Astrocyte (in vitro differentiated cells and primary cell): ENCODE measurements around the gene ANKRD63. TPM values are rescaled to one million over a fixed set of nuclear protein-coding genes. Genes with fewer than 3 reads are reported as not detected.

Experiments
- DNase-seq: peaks from one replicate; pipeline ENCODE4 v3.0.0-alpha.2; 2010; ENCODE audit warnings: low read depth
- FAIRE-seq: peaks from 2 replicates; lab custom pipeline; 2011; peaks lifted over from hg19 to GRCh38; lab: Jason Lieb, UNC
- H2AFZ ChIP-seq: 2 replicates; pipeline ENCODE4 v1.6.0; 2012; ENCODE audit warnings: low read depth, low read length, inconsistent platforms
- H3K27ac ChIP-seq: 2 replicates; pipeline ENCODE4 v1.5.1; 2011; ENCODE audit warnings: low read depth, low read length, inconsistent platforms
- H3K27me3 ChIP-seq: 2 replicates; pipeline ENCODE4 v1.6.0; 2011; ENCODE audit warnings: low read length, inconsistent platforms; ENCODE audit not compliant: insufficient read depth
- H3K36me3 ChIP-seq: 2 replicates; pipeline ENCODE4 v1.5.1; 2011; ENCODE audit warnings: low read length, inconsistent platforms; ENCODE audit not compliant: insufficient read depth
- H3K4me1 ChIP-seq: 2 replicates; pipeline ENCODE4 v1.5.1; 2011; ENCODE audit warnings: low read length, inconsistent platforms; ENCODE audit not compliant: insufficient read depth
- H3K4me2 ChIP-seq: 2 replicates; pipeline ENCODE4 v1.6.0; 2012; ENCODE audit warnings: low read length, inconsistent platforms
- H3K4me3 ChIP-seq: 2 replicates; pipeline ENCODE4 v1.5.1; 2011; ENCODE audit warnings: low read depth, mild to moderate bottlenecking, low read length, inconsistent platforms; ENCODE audit not compliant: insufficient read depth
- H3K79me2 ChIP-seq: 2 replicates; pipeline ENCODE4 v1.6.0; 2012; ENCODE audit warnings: mild to moderate bottlenecking, low read length, inconsistent platforms; ENCODE audit not compliant: insufficient read depth
- H3K9ac ChIP-seq: 2 replicates; pipeline ENCODE4 v1.6.0; 2012; ENCODE audit warnings: mild to moderate bottlenecking, low read length, inconsistent platforms
- H3K9me3 ChIP-seq: 2 replicates; pipeline ENCODE4 v1.5.1; 2012; ENCODE audit warnings: low read depth, mild to moderate bottlenecking, low read length, inconsistent platforms; ENCODE audit not compliant: insufficient read depth
- H4K20me1 ChIP-seq: 2 replicates; pipeline ENCODE4 v1.6.0; 2012; ENCODE audit warnings: low read length, inconsistent platforms; ENCODE audit not compliant: insufficient read depth
- H3K27ac Mint-ChIP-seq: one replicate; pipeline ENCODE4 v1.8.0; 2021; ENCODE audit warnings: mild to moderate bottlenecking, mixed read lengths; ENCODE audit not compliant: unreplicated experiment
- H3K27me3 Mint-ChIP-seq: one replicate; pipeline ENCODE4 v1.8.0; 2021; ENCODE audit warnings: low read depth, mixed read lengths; ENCODE audit not compliant: unreplicated experiment
- H3K36me3 Mint-ChIP-seq: one replicate; pipeline ENCODE4 v1.8.0; 2021; ENCODE audit warnings: low read depth, mixed read lengths; ENCODE audit not compliant: unreplicated experiment
- H3K4me1 Mint-ChIP-seq: one replicate; pipeline ENCODE4 v1.8.0; 2021; ENCODE audit warnings: low read depth, mixed read lengths; ENCODE audit not compliant: unreplicated experiment
- H3K4me3 Mint-ChIP-seq: one replicate; pipeline ENCODE4 v1.8.0; 2021; ENCODE audit warnings: mild to moderate bottlenecking, moderate library complexity, mixed read lengths; ENCODE audit not compliant: unreplicated experiment
- H3K9me3 Mint-ChIP-seq: one replicate; pipeline ENCODE4 v1.8.0; 2021; ENCODE audit warnings: mild to moderate bottlenecking, mixed read lengths; ENCODE audit not compliant: unreplicated experiment
- CTCF ChIP-seq: IDR thresholded peaks from 2 replicates; pipeline ENCODE4 v1.5.1; 2011; ENCODE audit warnings: low read depth, mild to moderate bottlenecking, inconsistent platforms, low read length, moderate library complexity; ENCODE audit not compliant: insufficient read depth
- EZH2 ChIP-seq: IDR thresholded peaks from 2 replicates; pipeline ENCODE4 v1.6.1; 2012; ENCODE audit warnings: mild to moderate bottlenecking, low read length, inconsistent platforms; ENCODE audit not compliant: insufficient read depth
- total RNA-seq: library from RNA; stranded (reverse); gene quantifications from 2 replicates; pipeline ENCODE4 v1.2.1, GENCODE V29; 2021

Gene ANKRD63
- total RNA-seq, 1 donor from 2014 or later: not detected

GRCh38 chr15:40247406-40247971 is 35.4 kb downstream of the ANKRD63 start:
- Histone ChIP-seq H3K4me1 (peaks cover 12% of the 10 kb centered on the region), H3K9me3 (no peaks in the 10 kb centered on the region), H4K20me1 (no peaks in the 10 kb centered on the region), H2AFZ (no peak overlapping the region), H3K9ac (no peak overlapping the region), H3K36me3 (no peaks in the 10 kb centered on the region), H3K27ac (no peak overlapping the region), H3K4me2 (no peak overlapping the region), H3K79me2 (no peaks in the 10 kb centered on the region), H3K4me3 (no peak overlapping the region), H3K27me3 (peaks cover 11% of the 10 kb centered on the region)
- no peak for FAIRE-seq
- Mint-ChIP-seq H3K27me3 (peaks cover 44% of the 10 kb centered on the region), H3K27ac (no peak overlapping the region), H3K9me3 (peaks cover 1% of the 10 kb centered on the region), H3K4me3 (no peak overlapping the region), H3K36me3 (peaks cover 3% of the 10 kb centered on the region), H3K4me1 (peaks cover 22% of the 10 kb centered on the region)
- TF ChIP-seq EZH2 (no peak), CTCF (no peak)
- no peak for DNase-seq

DNA sequence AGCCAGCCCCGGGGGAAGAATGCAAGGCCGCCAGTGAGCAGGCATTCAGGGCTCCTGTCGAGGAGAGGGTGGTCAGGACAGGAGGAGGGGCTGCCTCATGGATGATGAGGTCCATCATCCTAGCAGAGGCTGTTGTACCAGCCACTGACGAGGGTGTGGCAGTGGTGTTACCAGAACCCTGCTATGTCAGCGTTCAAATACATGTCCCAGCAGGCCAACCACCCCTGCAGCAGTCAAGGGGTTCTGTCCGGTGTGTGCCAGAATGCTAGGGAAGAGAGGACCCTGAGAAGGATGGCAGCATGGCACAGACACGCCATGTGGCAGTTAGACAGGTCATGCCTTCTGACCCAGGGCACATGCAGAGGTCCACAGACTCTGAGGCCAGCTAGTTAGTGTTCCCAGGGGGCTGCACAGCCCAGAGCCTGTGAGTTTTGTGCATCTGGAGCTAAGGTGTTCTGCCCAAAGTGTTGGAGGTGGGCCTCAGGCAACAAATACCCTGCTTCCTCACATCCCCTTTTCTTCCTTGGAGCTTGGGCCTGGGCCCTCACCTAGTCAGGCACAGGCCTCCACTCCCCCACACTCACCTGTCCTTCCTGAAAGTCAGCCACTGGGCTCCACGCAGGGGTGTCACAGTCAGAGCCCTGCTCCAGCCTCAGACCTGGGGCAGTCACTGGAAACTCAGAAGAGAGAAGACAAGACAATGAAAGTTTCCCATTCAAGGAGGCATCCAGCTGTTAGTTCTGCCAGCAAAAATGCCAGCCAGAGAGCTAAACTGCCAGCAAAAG is 36.2 kb downstream of the ANKRD63 start:
- H4K20me1 ChIP-seq: no peaks in the 10 kb centered on the region
- no peak overlapping the region for H3K27ac ChIP-seq
- H3K9ac ChIP-seq: no peak overlapping the region
- no peak overlapping the region for H3K4me2 ChIP-seq
- TF ChIP-seq CTCF (no peak), EZH2 (no peak)
- H3K9me3 ChIP-seq: no peaks in the 10 kb centered on the region
- Mint-ChIP-seq H3K9me3 (peaks cover 1% of the 10 kb centered on the region), H3K36me3 (peaks cover 3% of the 10 kb centered on the region), H3K4me1 (peaks cover 22% of the 10 kb centered on the region), H3K27ac (no peak overlapping the region), H3K27me3 (peaks cover 43% of the 10 kb centered on the region), H3K4me3 (no peak overlapping the region)
- H3K79me2 ChIP-seq: no peaks in the 10 kb centered on the region
- no peak overlapping the region for H3K4me3 ChIP-seq
- peaks cover 9% of the 10 kb centered on the region for H3K4me1 ChIP-seq
- no peaks in the 10 kb centered on the region for H3K36me3 ChIP-seq
- DNase-seq (no peak), FAIRE-seq (no peak)
- H3K27me3 ChIP-seq: peaks cover 3% of the 10 kb centered on the region
- H2AFZ ChIP-seq: no peak overlapping the region
